Lung (tissue), 12 donors: ENCODE results near the gene NBEAL2. TPM values are rescaled to one million over a fixed set of nuclear protein-coding genes. Genes with fewer than 3 reads are reported as not detected.
A peak's percentile ranks its signal among the peaks of the same experiment; 100 is the strongest.

Experiments used
- ATAC-seq: fragments of 200-7000 bp; cut with Tn5 transposase; one replicate; pipeline ENCODE4 v1.9.1; 2020; ENCODE audit warnings: moderate number of reproducible peaks; ENCODE audit not compliant: insufficient read depth, low FRiP score
- DNase-seq, 3 donors: peaks; one replicate each; pipeline ENCODE4 v3.0.0-alpha.2; 2013 to 2017
- H3K27ac ChIP-seq, 2 donors: one replicate each; pipeline ENCODE4 v1.5.1; 2013; ENCODE audit warnings: mild to moderate bottlenecking in 2 of 2, moderate library complexity in 2 of 2, control low read depth in 1 of 2, inconsistent platforms in 1 of 2, low read depth in 1 of 2, low read length in 1 of 2
- H3K27me3 ChIP-seq, 3 donors: one replicate each; pipeline ENCODE4 v1.5.1; 2013; ENCODE audit warnings: low read length in 2 of 3; ENCODE audit not compliant: control insufficient read depth in 3 of 3, insufficient read depth in 3 of 3
- H3K36me3 ChIP-seq, 4 donors: one replicate each; pipeline ENCODE4 v1.5.1; 2013; ENCODE audit warnings: low read length in 4 of 4, mild to moderate bottlenecking in 1 of 4, moderate library complexity in 1 of 4; ENCODE audit not compliant: control insufficient read depth in 4 of 4, insufficient read depth in 4 of 4
- H3K4me1 ChIP-seq, 5 donors: one replicate each; pipeline ENCODE4 v1.5.1; 2013; ENCODE audit warnings: low read length in 5 of 5, mild to moderate bottlenecking in 2 of 5, moderate library complexity in 1 of 5; ENCODE audit not compliant: control insufficient read depth in 5 of 5, insufficient read depth in 5 of 5
- H3K4me3 ChIP-seq: one replicate; pipeline ENCODE4 v1.5.1; 2013; ENCODE audit warnings: mild to moderate bottlenecking, control low read depth, moderate library complexity
- H3K9ac ChIP-seq, 2 donors: one replicate each; pipeline ENCODE4 v1.5.1; 2013; ENCODE audit warnings: low read length in 2 of 2, control low read depth in 1 of 2; ENCODE audit not compliant: insufficient read depth in 1 of 2
- H3K9me3 ChIP-seq, 4 donors: one replicate each; pipeline ENCODE4 v1.5.1; 2013; ENCODE audit warnings: low read length in 3 of 4, mild to moderate bottlenecking in 1 of 4, moderate library complexity in 1 of 4; ENCODE audit not compliant: control insufficient read depth in 4 of 4, insufficient read depth in 3 of 4
- CTCF ChIP-seq: IDR thresholded peaks from 2 replicates; pipeline ENCODE4 v1.5.1; 2012; ENCODE audit warnings: mild to moderate bottlenecking; ENCODE audit errors: control extremely low read depth, extremely low read depth
- WGBS, 2 donors: extraction: QIAGEN DNeasy Blood & Tissue Kit; methylation state at CpG; one replicate each; pipeline ENCODE4 v1.1.7; 2013; 5-methylcytosine and 5-hydroxymethylcytosine counted together
- polyA plus RNA-seq, 2 donors: library from polyadenylated mRNA; stranded (reverse); fragments of 200-250 nt; gene quantifications; one replicate each; pipeline ENCODE4 v1.2.1, GENCODE V29; 2013
- total RNA-seq, 2 donors: library from RNA; depleted of rRNA in 1 of 2; stranded (reverse); fragments of >200 nt in 1 of 2; gene quantifications; one replicate each; pipeline ENCODE4 v1.2.1, GENCODE V29; 2014 to 2021
- donor health status: control.
- donor health status: control.
- donor health status: Bipolar disorder and iron deficiency.
- donor health status: healthy.
- donor health status: DM: yes; HTN: yes; CAD: no.

Gene NBEAL2
- total and polyA plus RNA-seq, 4 donors: 64.4 to 191 (median 136) TPM

GRCh38 chr3:46957092-46957820, 22.2 kb upstream of the NBEAL2 start:
- Histone ChIP-seq H3K27ac (peak overlapping the region in 1 of 2 donors; percentile 17), H3K27me3 (no peaks in the 10 kb centered on the region), H3K36me3 (peaks cover 0 to 4% (median under 1%) of the 10 kb centered on the region in 4 donors), H3K4me3 (no peak overlapping the region), H3K9ac (no peak overlapping the region), H3K4me1 (peaks cover 9 to 54% (median 23%) of the 10 kb centered on the region in 5 donors), H3K9me3 (no peaks in the 10 kb centered on the region)
- no peak for TF ChIP-seq CTCF
- ATAC-seq (no peak), DNase-seq (no peak)
- 69 to 70% methylated on average over 11 of the region's 11 CpGs for WGBS, 2 donors

- Histone ChIP-seq H3K36me3 (peaks cover 0 to 8% (median under 1%) of the 10 kb centered on the region in 4 donors), H3K27ac (peak overlapping the region; percentile 18 to 76), H3K4me1 (peaks cover 12 to 46% (median 23%) of the 10 kb centered on the region in 5 donors), H3K27me3 (no peaks in the 10 kb centered on the region), H3K9ac (no peak overlapping the region), H3K4me3 (no peak overlapping the region), H3K9me3 (no peaks in the 10 kb centered on the region)
- WGBS, 2 donors: 87 to 90% methylated on average over 9 of the region's 9 CpGs
- ATAC-seq (no peak), DNase-seq (no peak)
- TF ChIP-seq CTCF: no peak
Observed at GRCh38 chr3:46958467-46959160, 20.9 kb upstream of the NBEAL2 start.

- DNase-seq (no peak), ATAC-seq (no peak)
- H3K27ac ChIP-seq: peak overlapping the region; percentile 76 to 87
- no peak overlapping the region for H3K4me3 ChIP-seq
- H3K36me3 ChIP-seq: peaks cover 0 to 8% (median under 1%) of the 10 kb centered on the region in 4 donors
- H3K9ac ChIP-seq: no peak overlapping the region
- H3K4me1 ChIP-seq: peaks cover 12 to 41% (median 23%) of the 10 kb centered on the region in 5 donors
- TF ChIP-seq CTCF: no peak
- H3K9me3 ChIP-seq: no peaks in the 10 kb centered on the region
- WGBS, 2 donors: 57 to 75% methylated on average over 6 of the region's 6 CpGs
- no peaks in the 10 kb centered on the region for H3K27me3 ChIP-seq
Observed at GRCh38 chr3:46959161-46959511, 20.3 kb upstream of the NBEAL2 start.
